Left ventricle myocardium inferior (tissue), 1 donor: ENCODE measurements around the gene BTBD16. TPM values are rescaled to one million over a fixed set of nuclear protein-coding genes. Genes with fewer than 3 reads are reported as not detected.

Experiments
- DNase-seq: peaks from one replicate; pipeline ENCODE4 v3.0.0-alpha.2; 2020
- H3K27ac ChIP-seq: fragments of 200-600 bp; replicated peaks from 2 replicates; pipeline ENCODE4 v1.8.0; 2021
- H3K27me3 ChIP-seq: fragments of 200-600 bp; 2 replicates; pipeline ENCODE4 v1.8.0; 2021; ENCODE audit warnings: low read depth
- H3K36me3 ChIP-seq: fragments of 200-600 bp; 2 replicates; pipeline ENCODE4 v1.8.0; 2021
- H3K4me1 ChIP-seq: fragments of 200-600 bp; 2 replicates; pipeline ENCODE4 v1.8.0; 2021
- H3K4me3 ChIP-seq: fragments of 200-600 bp; 2 replicates; pipeline ENCODE4 v1.8.0; 2021; ENCODE audit warnings: mild to moderate bottlenecking, moderate library complexity
- H3K9me3 ChIP-seq: fragments of 200-600 bp; replicated peaks from 2 replicates; pipeline ENCODE4 v1.8.0; 2021
- CTCF ChIP-seq: fragments of 200-600 bp; IDR thresholded peaks from 2 replicates; pipeline ENCODE4 v1.8.0; 2021; ENCODE audit warnings: antibody characterized with exemption, mild to moderate bottlenecking, borderline replicate concordance
- intact Hi-C: fragments of 100-400 bp; cut with micrococcal nuclease; formaldehyde crosslinking; loops from one replicate; pipeline ENCODE4 v1.11.0; 2022
- total RNA-seq: library from RNA; stranded (reverse); fragmentation: NEBNext Ultra II Directional; extraction: Animal tissue kit (Norgen Biotek cat#: 25700); gene quantifications from one replicate; pipeline ENCODE4 v1.2.1, GENCODE V29; 2021
- donor health status: DM: no; HTN: yes; CAD: no; lungs with severe emphysema.

Gene BTBD16
- total RNA-seq, 1 donor from 2014 or later, result not detected

GRCh38 chr10:122352817-122353525, 81.9 kb downstream of the BTBD16 start:
- peaks cover under 1% of the 10 kb centered on the region for H3K9me3 ChIP-seq
- intact Hi-C loops, result no loop called here
- H3K36me3 ChIP-seq, result no peaks in the 10 kb centered on the region
- peaks cover 9% of the 10 kb centered on the region for H3K4me1 ChIP-seq
- no peak overlapping the region for H3K4me3 ChIP-seq
- DNase-seq, result no peak
- no peaks in the 10 kb centered on the region for H3K27me3 ChIP-seq
- H3K27ac ChIP-seq, result no peak overlapping the region
- no peak for TF ChIP-seq CTCF

GRCh38 chr10:122354383-122354782, 83.3 kb downstream of the BTBD16 start:
- no peak for TF ChIP-seq CTCF
- no peaks in the 10 kb centered on the region for H3K27me3 ChIP-seq
- intact Hi-C loops, result no loop called here

GRCh38 chr10:122357685-122358084, 86.6 kb downstream of the BTBD16 start:
- TF ChIP-seq CTCF, result no peak
- intact Hi-C loops, result no loop called here
- Histone ChIP-seq H3K27me3 (no peaks in the 10 kb centered on the region), H3K9me3 (peaks cover 13% of the 10 kb centered on the region), H3K27ac (no peak overlapping the region), H3K36me3 (no peaks in the 10 kb centered on the region), H3K4me3 (no peak overlapping the region), H3K4me1 (peaks cover 9% of the 10 kb centered on the region)
- DNase-seq, result no peak

More at GRCh38 chr10:122354383-122354782, 83.3 kb downstream of the BTBD16 start:
- no peak overlapping the region for H3K27ac ChIP-seq
- no peak for DNase-seq
- H3K36me3 ChIP-seq, result no peaks in the 10 kb centered on the region
- peaks cover 13% of the 10 kb centered on the region for H3K9me3 ChIP-seq
- H3K4me3 ChIP-seq, result no peak overlapping the region
- peaks cover 9% of the 10 kb centered on the region for H3K4me1 ChIP-seq

- Histone ChIP-seq H3K9me3 (peaks cover 13% of the 10 kb centered on the region), H3K4me3 (no peak overlapping the region), H3K27me3 (no peaks in the 10 kb centered on the region), H3K36me3 (no peaks in the 10 kb centered on the region), H3K27ac (no peak overlapping the region), H3K4me1 (peaks cover 18% of the 10 kb centered on the region)
- intact Hi-C loops, result no loop called here
- TF ChIP-seq CTCF, result no peak
- DNase-seq, result no peak
These were observed 88.5 kb downstream of the BTBD16 start for GRCh38 chr10:122359621-122360020.

- peaks cover 18% of the 10 kb centered on the region for H3K4me1 ChIP-seq
- no peak for TF ChIP-seq CTCF
- H3K36me3 ChIP-seq, result no peaks in the 10 kb centered on the region
- intact Hi-C loops, result no loop called here
- H3K27me3 ChIP-seq, result no peaks in the 10 kb centered on the region
- H3K27ac ChIP-seq, result no peak overlapping the region
- peaks cover 13% of the 10 kb centered on the region for H3K9me3 ChIP-seq
- H3K4me3 ChIP-seq, result no peak overlapping the region
- no peak for DNase-seq
These were observed 90.0 kb downstream of the BTBD16 start for GRCh38 chr10:122361046-122361445.
